H1 (cell line): Measurements from ENCODE around the gene EEF2K. TPM values are rescaled to one million over a fixed set of nuclear protein-coding genes. Genes with fewer than 3 reads are reported as not detected.

Source experiments
- CTCF ChIA-PET: fragments of 300-600 bp; sonication (Branson Sonifier 250); formaldehyde crosslinking; loops from one replicate; lab custom pipeline; 2021; ENCODE audit not compliant: partially characterized antibody; lab: Charles Lee
- POLR2A ChIA-PET: fragments of 300-600 bp; sonication (Branson Sonifier 250); formaldehyde crosslinking; loops from one replicate; lab custom pipeline; 2021; ENCODE audit warnings: inconsistent platforms; ENCODE audit not compliant: partially characterized antibody; lab: Charles Lee
- DNase-seq, 2 experiments: peaks; one replicate each; pipeline versions ENCODE4 v3.0.0 to v3.0.0-alpha.2; 2010 to 2022; ENCODE audit warnings: low spot score in 2 of 2, low read depth in 1 of 2, mixed read lengths in 1 of 2
- FAIRE-seq: peaks from 2 replicates; lab custom pipeline; 2011; peaks lifted over from hg19 to GRCh38; lab: Jason Lieb, UNC
- H2AFZ ChIP-seq: 2 replicates; pipeline ENCODE4 v1.8.1; 2012; ENCODE audit warnings: low read length, inconsistent platforms
- H2AK5ac ChIP-seq: 2 replicates; pipeline ENCODE4 v1.6.1; 2013; ENCODE audit warnings: low read depth, low read length
- H2BK120ac ChIP-seq: replicated peaks from 2 replicates; pipeline ENCODE3; 2013; ENCODE audit warnings: low read depth, low read length, inconsistent platforms
- H2BK12ac ChIP-seq: 2 replicates; pipeline ENCODE4 v1.6.1; 2013; ENCODE audit warnings: low read depth, low read length
- H2BK15ac ChIP-seq: 2 replicates; pipeline ENCODE4 v1.6.1; 2013; ENCODE audit warnings: low read length
- H2BK20ac ChIP-seq: 2 replicates; pipeline ENCODE4 v1.6.1; 2013; ENCODE audit warnings: low read length
- H2BK5ac ChIP-seq: 2 replicates; pipeline ENCODE4 v1.6.1; 2013; ENCODE audit warnings: low read depth, low read length
- H3K14ac ChIP-seq: 2 replicates; pipeline ENCODE4 v1.6.1; 2013; ENCODE audit warnings: inconsistent platforms; ENCODE audit not compliant: insufficient read length
- H3K18ac ChIP-seq: 2 replicates; pipeline ENCODE4 v1.6.1; 2013; ENCODE audit warnings: low read length; ENCODE audit errors: extremely low read depth
- H3K23ac ChIP-seq: 2 replicates; pipeline ENCODE4 v1.6.1; 2013; ENCODE audit warnings: inconsistent platforms; ENCODE audit not compliant: insufficient read length
- H3K23me2 ChIP-seq: 2 replicates; pipeline ENCODE4 v1.6.1; 2013; ENCODE audit warnings: low read depth, low read length
- H3K27ac ChIP-seq: 2 replicates; pipeline ENCODE4 v1.6.1; 2011; ENCODE audit warnings: low read depth, low read length, inconsistent platforms
- H3K27me3 ChIP-seq, 4 experiments: replicated peaks in 1 of 4; 1 replicate in 1 of 4; 2 replicates in 3 of 4; pipeline versions ENCODE4 v1.6.1 to v1.8.1; 2011 to 2013; ENCODE audit warnings: low read length in 3 of 4, mild to moderate bottlenecking in 3 of 4, inconsistent platforms in 2 of 4, mixed read lengths in 2 of 4, moderate library complexity in 1 of 4; ENCODE audit not compliant: control insufficient read depth in 3 of 4, insufficient read depth in 3 of 4; ENCODE audit errors: extremely low read depth in 1 of 4
- H3K36me3 ChIP-seq, 4 experiments: 2 replicates each; pipeline versions ENCODE4 v1.6.1 to v1.8.1; 2011 to 2013; ENCODE audit warnings: mild to moderate bottlenecking in 4 of 4, low read length in 3 of 4, moderate library complexity in 2 of 4, control low read depth in 1 of 4, inconsistent platforms in 1 of 4; ENCODE audit not compliant: insufficient read depth in 4 of 4, control insufficient read depth in 2 of 4
- H3K4ac ChIP-seq: replicated peaks from 2 replicates; pipeline ENCODE3; 2013; ENCODE audit warnings: low read length, low read depth, mixed read lengths, inconsistent platforms; ENCODE audit not compliant: insufficient read length
- H3K4me1 ChIP-seq, 4 experiments: replicated peaks in 1 of 4; 1 replicate in 1 of 4; 2 replicates in 3 of 4; pipeline versions ENCODE4 v1.6.1 to v1.8.1; 2011 to 2013; ENCODE audit warnings: low read length in 3 of 4, inconsistent platforms in 2 of 4, mixed read lengths in 1 of 4; ENCODE audit not compliant: insufficient read depth in 4 of 4, control insufficient read depth in 3 of 4
- H3K4me2 ChIP-seq, 2 experiments: 2 replicates each; pipeline versions ENCODE4 v1.6.1 to v1.8.1; 2011 to 2013; ENCODE audit warnings: low read depth in 2 of 2, low read length in 2 of 2, control low read depth in 1 of 2, inconsistent platforms in 1 of 2, mild to moderate bottlenecking in 1 of 2; ENCODE audit not compliant: insufficient read depth in 1 of 2
- H3K4me3 ChIP-seq, 4 experiments: fragments of 200-600, 300-600 bp in 1 of 4; sonication (generic), shearing (Covaris generic), sonication (Bioruptor Twin) in 1 of 4; 2 replicates each; pipeline versions ENCODE4 v1.5.1 to v1.8.1; 2011 to 2016; ENCODE audit warnings: low read length in 4 of 4, low read depth in 3 of 4, control low read depth in 2 of 4, inconsistent platforms in 2 of 4, mild to moderate bottlenecking in 2 of 4, mixed read lengths in 1 of 4, moderate library complexity in 1 of 4; ENCODE audit not compliant: insufficient read depth in 2 of 4; ENCODE audit errors: extremely low read depth in 1 of 4
- H3K56ac ChIP-seq: replicated peaks from 2 replicates; pipeline ENCODE3; 2013; ENCODE audit warnings: low read depth, mild to moderate bottlenecking, mixed read lengths, low read length, inconsistent platforms; ENCODE audit not compliant: insufficient read length
- H3K79me1 ChIP-seq: 2 replicates; pipeline ENCODE4 v1.6.1; 2013; ENCODE audit warnings: low read depth, low read length, control low read depth
- H3K79me2 ChIP-seq, 2 experiments: 2 replicates each; pipeline versions ENCODE4 v1.6.1 to v1.8.1; 2012 to 2013; ENCODE audit warnings: low read length in 2 of 2, mild to moderate bottlenecking in 2 of 2, inconsistent platforms in 1 of 2; ENCODE audit not compliant: insufficient read depth in 2 of 2, control insufficient read depth in 1 of 2
- H3K9ac ChIP-seq, 4 experiments: replicated peaks in 1 of 4; 1 replicate in 1 of 4; 2 replicates in 3 of 4; pipeline versions ENCODE4 v1.6.1 to v1.8.1; 2011 to 2013; ENCODE audit warnings: low read depth in 3 of 4, low read length in 3 of 4, control low read depth in 2 of 4, mild to moderate bottlenecking in 2 of 4, moderate library complexity in 2 of 4, inconsistent platforms in 1 of 4; ENCODE audit errors: extremely low read depth in 1 of 4
- H3K9me3 ChIP-seq, 2 experiments: 2 replicates each; pipeline versions ENCODE4 v1.6.1 to v1.8.1; 2012 to 2013; ENCODE audit warnings: mild to moderate bottlenecking in 2 of 2, moderate library complexity in 2 of 2, control low read depth in 1 of 2, inconsistent platforms in 1 of 2, low read depth in 1 of 2, low read length in 1 of 2, mixed read lengths in 1 of 2; ENCODE audit not compliant: insufficient read depth in 2 of 2
- H4K20me1 ChIP-seq, 2 experiments: replicated peaks in 1 of 2; 2 replicates each; pipeline versions ENCODE3 to v1.8.1; 2011 to 2013; ENCODE audit warnings: inconsistent platforms in 2 of 2, low read length in 2 of 2, mild to moderate bottlenecking in 1 of 2; ENCODE audit not compliant: insufficient read depth in 2 of 2, control insufficient read depth in 1 of 2
- H4K5ac ChIP-seq: 2 replicates; pipeline ENCODE4 v1.6.1; 2013; ENCODE audit warnings: low read length, low read depth, mixed read lengths, inconsistent platforms; ENCODE audit not compliant: insufficient read length
- H4K8ac ChIP-seq: 2 replicates; pipeline ENCODE4 v1.8.0; 2013; ENCODE audit warnings: mild to moderate bottlenecking, moderate library complexity, low read length, inconsistent platforms; ENCODE audit not compliant: insufficient read depth; ENCODE audit errors: extremely low read depth
- H4K91ac ChIP-seq: replicated peaks from 2 replicates; pipeline ENCODE3; 2013; ENCODE audit warnings: low read length, mixed read lengths, inconsistent platforms; ENCODE audit not compliant: insufficient read length
- KDM4A ChIP-seq: IDR thresholded peaks from one replicate; pipeline ENCODE4 v1.7.1; 2012; ENCODE audit warnings: low read depth, mild to moderate bottlenecking, moderate library complexity, low read length, inconsistent platforms; ENCODE audit not compliant: severe bottlenecking
- WGBS, 2 experiments: shearing (Covaris generic) in 1 of 2; methylation state at CpG; one replicate each; pipeline versions ENCODE4 v1.1.6 to v1.1.7; 2013 to 2015; ENCODE audit warnings: low lambda C conversion rate in 2 of 2, mixed read lengths in 2 of 2, inconsistent platforms in 1 of 2, low coverage in 1 of 2, missing lambda C conversion rate in 1 of 2; ENCODE audit not compliant: insufficient replicate concordance in 2 of 2, insufficient coverage in 1 of 2, insufficient read length in 1 of 2; ENCODE audit errors: extremely low coverage in 1 of 2, missing lambda C conversion rate in 1 of 2; 5-methylcytosine and 5-hydroxymethylcytosine counted together
- polyA plus RNA-seq, 7 experiments: library from polyadenylated mRNA; depleted of rRNA in 3 of 7; stranded (reverse) in 5 of 7; unstranded in 2 of 7; fragments of >200 nt in 5 of 7; fragments of 200-250 nt in 2 of 7; gene quantifications; 1 replicate in 5 of 7; 2 replicates in 1 of 7; 4 replicates in 1 of 7; pipeline versions ENCODE4 v1.2.1 to v1.2.3, GENCODE V29; 2011 to 2013; ENCODE audit warnings: missing spikeins in 2 of 7, mixed read lengths in 2 of 7
- total RNA-seq: library from RNA; stranded (reverse); fragmentation: NEBNext Ultra II Directional; extraction: Animal tissue kit (Norgen Biotek cat#: 25700); gene quantifications from 2 replicates; pipeline ENCODE4 v1.2.1, GENCODE V29; 2021

Gene EEF2K
- total and polyA plus RNA-seq, 2 of the 8 experiments (the other 6 are each of a cell fraction or from before 2014, with no cell fraction given), result 14.9 to 30.2 TPM

DNA sequence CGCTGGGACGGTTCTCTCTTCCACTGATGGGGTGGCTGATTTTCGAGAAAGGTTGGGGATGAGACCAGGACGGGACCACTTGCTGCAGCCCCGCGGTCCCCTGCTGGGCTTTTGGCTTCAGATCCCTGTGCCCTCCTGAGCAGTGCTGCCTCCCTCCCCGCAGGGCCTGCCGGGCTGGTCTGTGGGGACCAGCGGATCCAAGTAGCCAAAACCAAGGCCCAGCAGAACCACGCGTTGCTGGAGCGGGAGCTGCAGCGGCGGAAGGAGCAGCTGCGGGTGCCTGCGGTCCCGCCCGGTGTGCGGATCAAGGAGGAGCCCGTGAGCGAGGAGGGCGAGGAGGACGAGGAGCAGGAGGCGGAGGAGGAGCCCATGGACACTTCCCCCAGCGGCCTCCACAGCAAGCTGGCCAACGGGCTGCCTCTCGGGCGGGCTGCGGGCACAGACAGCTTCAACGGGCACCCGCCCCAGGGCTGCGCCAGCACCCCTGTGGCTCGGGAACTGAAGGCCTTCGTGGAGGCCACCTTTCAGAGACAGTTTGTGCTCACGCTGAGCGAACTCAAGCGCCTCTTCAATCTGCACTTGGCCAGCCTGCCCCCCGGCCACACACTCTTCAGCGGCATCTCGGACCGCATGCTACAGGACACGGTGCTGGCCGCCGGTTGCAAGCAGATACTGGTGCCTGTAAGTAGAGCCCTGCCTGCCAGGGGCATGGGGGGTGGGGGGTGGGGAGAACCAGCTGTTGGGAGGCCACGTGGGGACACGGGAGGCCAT lies 119.7 kb downstream of the EEF2K start:
- POLR2A ChIA-PET, result interaction anchor here (0.6 to 1.1 kb wide), 3 partner anchors 8 to 28 kb away, joined by 3 read pairs; no protein-coding TSS in a partner anchor
- Histone ChIP-seq H3K36me3 (peaks cover 7 to 53% (median 45%) of the 10 kb centered on the region in 4 experiments), H3K4ac (no peak overlapping the region), H3K56ac (no peak overlapping the region), H3K79me1 (peaks cover 7% of the 10 kb centered on the region; the same call in 1 of the 2 replicates), H4K20me1 (peaks cover 7 to 12% of the 10 kb centered on the region in 2 experiments), H3K14ac (no peak overlapping the region), H4K5ac (no peak overlapping the region), H3K4me2 (no peak overlapping the region), H2BK12ac (no peak overlapping the region), H3K27me3 (no peaks in the 10 kb centered on the region), H3K9me3 (no peaks in the 10 kb centered on the region), H2BK120ac (no peak overlapping the region), H3K79me2 (peaks cover 0 to 13% of the 10 kb centered on the region in 2 experiments; a peak in 1 of 4 replicates), H3K23ac (no peak overlapping the region), H3K23me2 (no peaks in the 10 kb centered on the region), H2BK5ac (no peak overlapping the region), H3K18ac (no peak overlapping the region), H4K91ac (no peak overlapping the region), H3K4me1 (peaks cover 0 to 3% (median under 1%) of the 10 kb centered on the region in 4 experiments; a peak in 2 of 7 replicates), H2AK5ac (no peak overlapping the region), H3K4me3 (no peak overlapping the region), H2BK15ac (no peak overlapping the region), H4K8ac (no peak overlapping the region), H2AFZ (no peak overlapping the region), H3K27ac (no peak overlapping the region), H3K9ac (no peak overlapping the region), H2BK20ac (no peak overlapping the region)
- no peak for FAIRE-seq
- TF ChIP-seq KDM4A, result no peak
- no peak for DNase-seq
- 94% methylated on average over 37 of the region's 46 CpGs; no CpG with 5 or more reads in 1 of the 2 experiments for WGBS, 2 experiments
- CTCF ChIA-PET, result interaction anchor here (1.3 to 1.7 kb wide), 2 partner anchors 9 to 11 kb away, joined by 4 to 6 read pairs; no protein-coding TSS in a partner anchor
